Germinal center (tissue), 1 donor: ENCODE data around the gene SSBP3.

ENCODE experiments used
- DNase-seq: peaks from one replicate; pipeline ENCODE4 v3.0.0; 2012; ENCODE audit warnings: mixed read lengths, low spot score

Gene SSBP3

GRCh38 chr1:54409156-54410142 lies 3.3 kb upstream of the SSBP3 start:
- peak; percentile 41 for DNase-seq

DNA sequence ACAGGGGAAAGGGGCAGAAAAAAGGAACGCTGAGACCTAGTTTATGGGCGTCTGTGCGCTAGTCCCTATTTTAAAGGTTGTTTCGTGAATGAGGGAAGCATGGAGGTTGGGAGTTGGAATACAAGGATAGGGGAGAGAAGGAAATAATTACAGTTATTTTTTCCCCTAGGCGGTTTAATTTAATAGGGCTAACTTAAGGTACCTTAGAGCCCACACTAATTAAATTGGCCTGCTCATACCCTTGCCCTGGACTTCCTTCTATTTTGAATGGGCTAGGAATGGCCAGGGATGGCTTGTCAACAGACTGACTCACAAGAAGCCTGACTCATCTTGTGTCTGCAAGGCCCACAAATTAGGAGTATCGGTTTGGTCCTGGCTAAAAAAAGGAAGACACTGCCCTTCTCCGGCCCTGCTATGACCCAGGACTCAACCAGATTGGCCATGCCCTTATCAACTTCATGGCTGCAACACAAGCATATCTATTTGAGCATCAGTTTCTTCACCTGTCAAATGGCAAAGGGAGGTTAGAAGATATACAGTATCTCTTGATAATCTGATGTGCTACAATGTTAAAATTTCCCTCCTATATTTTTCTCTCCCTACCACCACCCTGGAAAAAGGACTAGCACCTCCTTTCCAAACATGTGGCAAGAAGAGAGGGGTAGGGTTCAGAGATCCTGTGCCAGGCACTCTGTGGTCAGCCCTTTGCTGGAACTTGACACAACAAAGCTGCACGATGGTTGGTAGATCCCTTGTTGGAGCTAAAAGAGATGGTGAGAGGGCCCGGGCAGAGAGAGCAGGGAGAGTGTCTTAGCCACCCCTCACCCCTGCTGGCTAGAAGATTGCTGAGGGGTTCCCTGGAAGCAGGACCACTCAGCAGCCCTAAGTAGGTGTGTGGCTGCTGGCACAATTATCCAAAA lies 2.2 kb upstream of the SSBP3 start:
- no peak for DNase-seq

GRCh38 chr1:54407404-54408146 lies 1.4 kb upstream of the SSBP3 start:
- peak; percentile 90 for DNase-seq

DNA sequence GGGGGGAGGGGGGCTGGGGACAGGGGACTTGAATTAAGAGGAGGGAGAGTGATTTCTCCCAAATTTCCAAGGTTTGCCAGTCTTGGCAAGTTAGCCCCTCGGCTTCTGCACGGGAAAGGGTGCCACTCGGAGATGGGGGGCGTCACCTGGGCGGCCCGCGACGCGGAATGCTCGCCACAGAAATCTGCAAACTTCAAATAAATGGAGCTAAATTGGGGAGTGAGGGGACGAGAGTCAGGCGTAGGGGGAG lies 885 bp upstream of the SSBP3 start:
- DNase-seq = no peak

GRCh38 chr1:54405898-54406293 lies 298 bp downstream of the SSBP3 start:
- DNase-seq = no peak

DNA sequence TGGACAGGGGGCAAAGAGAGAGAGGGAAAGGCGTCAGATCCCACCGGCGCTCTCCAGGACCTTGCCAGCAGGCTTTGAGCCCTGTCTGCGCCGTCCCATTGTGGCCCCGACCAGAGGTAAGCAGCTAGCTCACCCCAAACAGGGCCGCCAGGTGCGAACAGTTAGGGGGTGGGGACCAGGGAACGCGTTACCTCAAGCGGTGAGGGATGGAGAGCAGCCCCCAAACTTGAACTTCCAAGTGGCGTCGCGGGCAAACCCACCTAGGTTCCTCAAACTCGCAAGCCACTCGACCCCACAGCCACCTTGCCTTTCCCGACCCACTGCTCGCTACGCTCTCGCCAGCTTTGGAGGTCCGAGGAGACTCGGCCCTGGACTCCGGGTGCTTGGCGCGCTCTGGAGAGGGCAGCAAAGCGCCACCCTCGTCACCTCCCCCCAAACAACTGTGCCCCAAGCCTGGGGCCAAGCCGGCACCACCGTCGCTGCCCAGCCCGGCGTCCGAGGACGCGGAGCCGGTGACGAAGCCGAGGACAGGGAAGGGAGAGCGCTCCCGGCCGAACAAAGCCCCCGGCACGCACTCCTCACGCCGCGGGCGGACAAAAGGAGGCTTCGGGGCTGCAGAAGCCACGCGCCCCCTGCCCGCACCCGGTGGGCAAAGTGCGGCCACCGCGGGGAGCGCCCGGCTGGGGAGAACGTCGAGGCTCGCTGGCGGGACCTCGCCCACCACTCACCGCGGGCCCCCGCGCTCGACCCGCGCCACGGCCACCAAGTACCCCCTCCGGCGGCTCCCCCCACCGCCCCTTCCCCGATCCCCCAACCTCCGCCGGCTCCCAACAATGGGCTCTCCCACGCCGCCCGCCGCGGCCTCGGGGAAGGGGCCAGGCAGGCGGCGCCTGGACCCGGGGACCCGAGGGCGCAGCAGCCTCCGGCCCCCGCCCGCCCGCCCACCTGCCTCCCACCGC lies 976 bp downstream of the SSBP3 start:
- DNase-seq = peak; percentile 20

GRCh38 chr1:54404263-54404662 lies 1.9 kb downstream of the SSBP3 start:
- DNase-seq = no peak

DNA sequence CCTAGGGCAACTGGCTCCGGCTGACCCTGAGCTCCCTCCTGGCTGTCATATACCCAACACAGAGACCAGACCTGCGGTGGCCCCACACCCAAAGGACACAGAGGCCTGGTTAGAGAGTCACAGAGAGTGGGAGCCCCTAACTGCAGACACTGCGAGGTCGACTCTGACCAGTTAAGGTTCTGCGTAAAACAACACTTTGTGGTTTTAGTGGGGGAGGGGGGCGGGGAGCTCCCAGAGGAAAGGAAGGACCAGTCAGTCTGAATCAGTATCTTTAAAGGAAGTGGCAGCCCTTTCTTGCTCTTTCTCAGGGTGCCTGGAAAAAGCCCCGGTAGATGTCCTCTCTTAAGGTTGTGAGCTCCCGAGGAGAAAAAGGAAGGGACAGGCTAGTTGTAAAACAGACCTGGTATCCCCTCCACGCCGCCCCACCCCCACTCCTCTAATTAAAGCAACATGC lies 2.4 kb downstream of the SSBP3 start:
- no peak for DNase-seq

DNA sequence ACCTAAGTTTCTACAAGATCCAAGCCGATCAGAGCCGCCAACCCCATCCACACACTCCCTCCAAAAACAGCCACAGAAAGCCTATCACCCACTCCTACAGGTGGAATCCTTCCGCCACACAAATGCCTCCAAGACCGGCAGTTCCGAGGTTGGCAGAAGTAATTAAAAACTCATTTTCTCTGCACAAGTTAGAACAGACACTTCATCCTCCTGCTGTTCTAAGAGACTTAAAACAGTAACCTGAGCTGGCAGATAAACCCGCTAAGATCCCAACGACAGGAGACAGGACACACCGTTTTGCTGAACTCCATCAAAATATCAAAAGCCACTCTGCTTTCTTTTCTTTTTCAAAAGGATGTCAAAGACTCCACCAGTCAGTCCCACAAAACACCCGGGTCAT lies 2.8 kb downstream of the SSBP3 start:
- no peak for DNase-seq

GRCh38 chr1:54402896-54403295 lies 3.3 kb downstream of the SSBP3 start:
- no peak for DNase-seq

DNA sequence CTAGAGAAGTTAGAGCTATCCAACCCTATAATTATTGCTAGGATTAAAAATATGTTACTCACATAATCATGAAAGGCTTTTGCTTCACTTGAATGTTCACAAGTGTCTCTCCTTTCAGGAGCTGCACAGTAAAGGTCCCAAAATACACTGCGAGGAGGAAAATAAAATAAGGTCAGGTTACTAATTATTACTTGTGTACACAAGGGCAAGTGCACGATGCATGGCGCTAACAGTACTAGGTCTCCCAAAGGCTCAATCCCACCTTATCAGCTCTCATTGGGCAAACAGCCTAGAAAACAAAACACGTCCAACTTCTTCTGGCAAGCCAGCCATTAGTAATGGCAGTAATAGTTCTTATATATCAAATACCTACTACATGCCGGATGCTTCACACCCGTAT lies 4.4 kb downstream of the SSBP3 start:
- DNase-seq = no peak

DNA sequence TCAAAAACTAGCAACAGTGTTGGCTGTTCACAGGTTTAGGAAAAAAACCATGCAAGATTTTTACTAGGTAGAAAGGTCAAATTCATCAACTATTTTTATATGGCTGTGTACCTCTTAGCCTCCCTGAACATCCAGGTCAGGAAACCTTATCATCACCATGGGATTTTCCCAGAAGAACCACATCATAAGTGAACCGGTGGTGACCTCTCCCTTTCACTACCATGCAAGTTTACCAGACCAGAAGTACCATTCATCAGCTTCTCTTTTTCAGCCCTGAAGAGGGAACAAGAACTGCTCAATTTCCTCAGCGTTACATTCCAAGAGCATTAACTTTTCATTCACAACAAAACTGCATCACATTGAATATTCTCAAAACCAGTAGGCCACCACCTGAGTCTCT lies 5.9 kb downstream of the SSBP3 start:
- no peak for DNase-seq

GRCh38 chr1:54399765-54400164 lies 6.4 kb downstream of the SSBP3 start:
- DNase-seq = no peak

- no peak for DNase-seq
These were observed 7.1 kb downstream of the SSBP3 start for GRCh38 chr1:54398963-54399528.

- DNase-seq = no peak
These were observed 8.2 kb downstream of the SSBP3 start for GRCh38 chr1:54397980-54398379.

GRCh38 chr1:54397090-54397591 lies 9.1 kb downstream of the SSBP3 start:
- no peak for DNase-seq

DNA sequence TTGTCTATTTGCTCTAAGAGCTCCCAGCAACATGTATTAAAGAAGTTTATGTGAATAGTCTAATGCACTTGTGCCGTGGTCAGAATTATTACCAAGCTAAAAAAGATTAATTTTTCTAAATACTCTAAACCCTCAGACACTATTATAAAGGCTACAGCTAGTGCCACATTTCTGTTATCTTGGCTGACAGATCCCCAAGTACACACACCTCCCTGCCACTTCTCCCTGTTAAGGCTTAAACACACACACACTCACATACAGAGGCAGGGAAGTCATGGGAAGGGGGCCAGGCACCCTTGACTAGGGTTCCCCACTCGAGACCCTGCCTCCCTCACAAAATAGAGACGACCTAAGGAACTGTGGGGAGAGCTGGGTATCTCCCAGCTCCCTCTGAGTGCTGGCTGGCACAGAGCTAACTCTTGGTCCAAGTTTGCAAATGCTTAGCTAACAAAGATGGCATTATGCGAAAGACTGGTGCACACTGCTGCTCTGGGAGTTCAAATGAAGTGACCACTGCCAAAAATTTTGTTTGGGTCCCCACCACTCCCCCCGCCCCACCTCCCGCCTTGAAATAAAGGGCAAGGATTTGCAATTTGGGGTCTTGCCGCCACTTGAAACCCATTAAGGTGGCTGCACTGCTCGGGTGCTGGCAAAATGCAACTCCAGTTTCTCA lies 9.8 kb downstream of the SSBP3 start:
- DNase-seq = no peak

GRCh38 chr1:54395281-54395934 lies 10.8 kb downstream of the SSBP3 start:
- no peak for DNase-seq

- DNase-seq = no peak
These were observed 12.1 kb downstream of the SSBP3 start for GRCh38 chr1:54394104-54394503.
